Measurements from ENCODE around the gene CLDN7. TPM values are rescaled to one million over a fixed set of nuclear protein-coding genes. Genes with fewer than 3 reads are reported as not detected.

The CLDN7 gene
- total RNA-seq, 1 experiment from 2014 or later, result 177 TPM

- peaks cover 35 to 59% (median 46%) of the 10 kb centered on the region in 3 experiments for H3K36me3 Mint-ChIP-seq (ENCODE audit: insufficient read depth in 1 of 3, low read depth in 3 of 3)
- H3K23me2 ChIP-seq (ENCODE audit: insufficient read length, low read depth, low read length, poor library complexity, severe bottlenecking), result peaks cover 11% of the 10 kb centered on the region
- H3K27ac ChIP-seq (ENCODE audit: insufficient read length, low read depth, low read length), result no peak overlapping the region
- H4K20me1 ChIP-seq (ENCODE audit: control insufficient read depth, insufficient read depth, insufficient read length), result no peaks in the 10 kb centered on the region
- peak overlapping the region; percentile 30 to 76 (median 68); a peak in 5 of 7 replicates for H3K27ac Mint-ChIP-seq
- no peaks in the 10 kb centered on the region for H3K9me3 ChIP-seq (ENCODE audit: control insufficient read depth, low read depth, low read length)
- no peak overlapping the region for H2AK5ac ChIP-seq (ENCODE audit: insufficient read length, low read length)
- H2BK15ac ChIP-seq (ENCODE audit: low read depth, low read length), result no peak overlapping the region
- peak overlapping the region; percentile 95 to 97 for H3K4me3 Mint-ChIP-seq
- no peak overlapping the region for H2BK5ac ChIP-seq (ENCODE audit: insufficient read length, low read length)
- no peak overlapping the region for H3K14ac ChIP-seq (ENCODE audit: insufficient read depth, low read length)
- H3K4me1 ChIP-seq (ENCODE audit: insufficient read depth, low read length), result no peaks in the 10 kb centered on the region
- H4K5ac ChIP-seq (ENCODE audit: insufficient read length, low read depth, low read length), result no peak overlapping the region
- H2BK20ac ChIP-seq (ENCODE audit: low read depth, low read length, poor library complexity, severe bottlenecking), result no peak overlapping the region
- no peak for TF ChIP-seq CTCF (conservative IDR thresholded peaks at IDR 0.05)
- H3K9me3 Mint-ChIP-seq, result peaks cover 0 to 2% of the 10 kb centered on the region in 2 experiments; a peak in 1 of 5 replicates
- no peak overlapping the region for H2AFZ ChIP-seq (ENCODE audit: low read length)
- H3K79me2 ChIP-seq (ENCODE audit: insufficient read depth, low read length), result peaks cover 17% of the 10 kb centered on the region; the same call in 1 of the 2 replicates
- no peak overlapping the region for H3K56ac ChIP-seq (ENCODE audit: insufficient read length, low read depth, low read length)
- H3K23ac ChIP-seq (ENCODE audit: insufficient read length, low read depth, low read length), result no peak overlapping the region
- H3T11ph ChIP-seq (ENCODE audit: low read length), result no peak overlapping the region
- peaks cover 44 to 58% of the 10 kb centered on the region in 2 experiments for H3K4me1 Mint-ChIP-seq
- H3K9ac ChIP-seq (ENCODE audit: extremely low read depth, insufficient read length, low read length), result peak overlapping the region; percentile 28
- no peak for DNase-seq
- no peak overlapping the region for H3K4ac ChIP-seq (ENCODE audit: low read depth, low read length)
- H3K27me3 ChIP-seq (ENCODE audit: insufficient read depth, low read length), result no peaks in the 10 kb centered on the region
- H3K18ac ChIP-seq (ENCODE audit: insufficient read length, low read depth, low read length), result no peak overlapping the region
- no CpG with 5 or more reads among the region's 6 CpGs for WGBS (ENCODE audit: extremely low coverage, insufficient read length, low lambda C conversion rate)
- H3K4me2 ChIP-seq (ENCODE audit: insufficient read depth, insufficient read length, low read length), result peak overlapping the region; percentile 82
- H4K8ac ChIP-seq (replicated peaks; ENCODE audit: insufficient read length, low read depth, low read length), result no peak overlapping the region
- H2BK12ac ChIP-seq (ENCODE audit: insufficient read length, low read depth, low read length), result no peak overlapping the region
- no peak overlapping the region for H2BK120ac ChIP-seq (ENCODE audit: low read depth, low read length, poor library complexity, severe bottlenecking)
- peaks cover 13% of the 10 kb centered on the region for H3K79me1 ChIP-seq (ENCODE audit: insufficient read depth, low read depth, low read length, poor library complexity, severe bottlenecking)
- no peaks in the 10 kb centered on the region; the same call in 1 of the 2 replicates for H3K27me3 Mint-ChIP-seq (ENCODE audit: low read depth)
- no peak overlapping the region for H4K91ac ChIP-seq (ENCODE audit: insufficient read length, low read depth, low read length)
These were observed 25.0 kb downstream of the CLDN7 start for GRCh38 chr17:7237266-7237760.

Data from H9 (cell line).